HPDE6-E6E7 (cell line): Measurements from ENCODE around the gene CHMP6.

Source experiments
- DNase-seq: peaks from one replicate; pipeline ENCODE4 v3.0.0; 2011; ENCODE audit warnings: missing footprints; ENCODE audit errors: extremely low spot score

Gene CHMP6

GRCh38 chr17:80991645-80992076 lies at the start of gene CHMP6:
Gene CHMP6, plus strand, starts transcription at chr17:80991841. Its CDS starts 78 bp downstream, at chr17:80991919.
- no peak for DNase-seq

- no peak for DNase-seq
These were observed 49.0 kb upstream of the CHMP6 start for GRCh38 chr17:80942423-80943345.

- no peak for DNase-seq
These were observed 48.1 kb upstream of the CHMP6 start for GRCh38 chr17:80943346-80944145.

GRCh38 chr17:80944326-80944725 lies 47.3 kb upstream of the CHMP6 start:
- DNase-seq: no peak

GRCh38 chr17:80945736-80946135 lies 45.9 kb upstream of the CHMP6 start:
- DNase-seq: no peak

- DNase-seq: no peak
These were observed 45.2 kb upstream of the CHMP6 start for GRCh38 chr17:80946449-80946848.

- DNase-seq: no peak
These were observed 44.3 kb upstream of the CHMP6 start for GRCh38 chr17:80947200-80947940.

GRCh38 chr17:80948019-80948975 lies 43.3 kb upstream of the CHMP6 start:
- DNase-seq: no peak

GRCh38 chr17:80948976-80949450 lies 42.6 kb upstream of the CHMP6 start:
- DNase-seq: no peak

GRCh38 chr17:80949451-80950421 lies 41.9 kb upstream of the CHMP6 start:
- DNase-seq: no peak

- no peak for DNase-seq
These were observed 41.0 kb upstream of the CHMP6 start for GRCh38 chr17:80950466-80951120.

- DNase-seq: no peak
These were observed 40.2 kb upstream of the CHMP6 start for GRCh38 chr17:80951121-80952090.

GRCh38 chr17:80952291-80952690 lies 39.4 kb upstream of the CHMP6 start:
- DNase-seq: no peak

GRCh38 chr17:80953471-80954315 lies 37.9 kb upstream of the CHMP6 start:
- no peak for DNase-seq

GRCh38 chr17:80955078-80955477 lies 36.6 kb upstream of the CHMP6 start:
- DNase-seq: no peak

- no peak for DNase-seq
These were observed 35.9 kb upstream of the CHMP6 start for GRCh38 chr17:80955671-80956280.
